GM18499 (cell line): ENCODE data around the gene MSANTD1.

Experiments
- ATAC-seq: cut with Tn5 transposase; IDR thresholded peaks from one replicate; pipeline ENCODE4 v1.9.1; 2021; ENCODE audit warnings: moderate number of reproducible peaks; ENCODE audit not compliant: insufficient read depth, unreplicated experiment

The MSANTD1 gene

GRCh38 chr4:3285558-3286334 is 36.8 kb downstream of the MSANTD1 start:
- no peak for ATAC-seq

- ATAC-seq: no peak
Measured at GRCh38 chr4:3286335-3287175, 37.6 kb downstream of the MSANTD1 start.

GRCh38 chr4:3287271-3287971 is 38.5 kb downstream of the MSANTD1 start:
- no peak for ATAC-seq

- no peak for ATAC-seq
Measured at GRCh38 chr4:3287972-3288570, 39.1 kb downstream of the MSANTD1 start.

- no peak for ATAC-seq
Measured at GRCh38 chr4:3288571-3289094, 39.7 kb downstream of the MSANTD1 start.

GRCh38 chr4:3290476-3290875 is 41.5 kb downstream of the MSANTD1 start:
- no peak for ATAC-seq

GRCh38 chr4:3290889-3291321 is 41.9 kb downstream of the MSANTD1 start:
- ATAC-seq: no peak

- ATAC-seq: no peak
Measured at GRCh38 chr4:3291411-3291968, 42.5 kb downstream of the MSANTD1 start.

GRCh38 chr4:3291969-3292570 is 43.1 kb downstream of the MSANTD1 start:
- no peak for ATAC-seq

GRCh38 chr4:3292571-3293400 is 43.8 kb downstream of the MSANTD1 start, which contains the start of gene RGS12:
RGS12 (plus strand) TSS chr4:3293021; CDS start chr4:3316171, 23,150 bp downstream.
- ATAC-seq: no peak

GRCh38 chr4:3293401-3294391 is 44.7 kb downstream of the MSANTD1 start:
- ATAC-seq: no peak

GRCh38 chr4:3294401-3295241 is 45.7 kb downstream of the MSANTD1 start:
- no peak for ATAC-seq

GRCh38 chr4:3295837-3296624 is 47.1 kb downstream of the MSANTD1 start:
- ATAC-seq: no peak

GRCh38 chr4:3296651-3297050 is 47.7 kb downstream of the MSANTD1 start:
- no peak for ATAC-seq

GRCh38 chr4:3297066-3297859 is 48.3 kb downstream of the MSANTD1 start:
- no peak for ATAC-seq
